ENCODE data around the gene ADCY9.

DNA sequence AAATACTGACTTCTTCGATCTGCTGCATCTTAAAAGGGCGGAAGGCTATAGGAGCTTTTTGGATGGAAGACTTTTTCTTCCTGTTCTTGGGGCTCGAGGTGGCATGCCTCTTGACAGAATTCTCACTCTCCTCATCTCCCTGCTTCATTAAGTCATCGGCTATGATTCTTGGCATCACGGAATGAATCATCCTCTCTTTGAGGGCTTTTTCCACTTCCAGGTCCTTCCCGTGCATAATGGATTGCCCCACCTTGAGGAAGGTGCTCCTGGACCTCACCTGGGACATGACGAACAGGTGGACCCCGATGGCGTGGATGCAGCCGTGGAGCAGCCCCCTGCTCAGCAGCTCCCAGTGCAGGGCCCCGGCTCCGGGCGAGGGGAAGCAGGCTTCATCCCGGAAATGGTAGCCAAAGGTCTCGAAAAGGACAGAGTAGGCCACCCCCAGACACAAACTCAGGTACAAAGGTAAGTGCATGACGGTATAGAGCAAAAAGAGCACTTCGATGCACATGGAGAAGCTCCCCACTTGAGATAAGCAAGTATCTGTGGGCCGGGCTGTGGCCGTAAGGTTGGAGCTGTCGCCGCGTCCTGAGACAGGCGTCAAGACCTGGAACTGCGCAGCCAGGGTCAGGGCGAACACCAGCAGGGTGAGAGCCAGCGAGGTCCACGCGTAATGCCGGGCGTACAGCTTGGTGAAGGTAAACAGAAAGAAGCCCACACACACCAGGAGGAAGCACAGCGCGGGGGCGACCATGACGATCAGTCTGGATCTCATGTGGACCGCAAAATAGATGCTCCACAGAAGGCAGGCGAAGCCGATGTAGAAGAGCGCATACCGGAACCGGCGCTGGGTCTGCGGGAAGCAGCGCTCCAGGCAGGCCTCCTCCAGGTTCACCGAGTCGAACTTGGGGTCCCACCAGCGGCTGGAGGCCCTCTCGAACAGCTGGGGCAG, 1.7 kb downstream of the ADCY9 start:
- TF ChIP-seq, protein P1, sequence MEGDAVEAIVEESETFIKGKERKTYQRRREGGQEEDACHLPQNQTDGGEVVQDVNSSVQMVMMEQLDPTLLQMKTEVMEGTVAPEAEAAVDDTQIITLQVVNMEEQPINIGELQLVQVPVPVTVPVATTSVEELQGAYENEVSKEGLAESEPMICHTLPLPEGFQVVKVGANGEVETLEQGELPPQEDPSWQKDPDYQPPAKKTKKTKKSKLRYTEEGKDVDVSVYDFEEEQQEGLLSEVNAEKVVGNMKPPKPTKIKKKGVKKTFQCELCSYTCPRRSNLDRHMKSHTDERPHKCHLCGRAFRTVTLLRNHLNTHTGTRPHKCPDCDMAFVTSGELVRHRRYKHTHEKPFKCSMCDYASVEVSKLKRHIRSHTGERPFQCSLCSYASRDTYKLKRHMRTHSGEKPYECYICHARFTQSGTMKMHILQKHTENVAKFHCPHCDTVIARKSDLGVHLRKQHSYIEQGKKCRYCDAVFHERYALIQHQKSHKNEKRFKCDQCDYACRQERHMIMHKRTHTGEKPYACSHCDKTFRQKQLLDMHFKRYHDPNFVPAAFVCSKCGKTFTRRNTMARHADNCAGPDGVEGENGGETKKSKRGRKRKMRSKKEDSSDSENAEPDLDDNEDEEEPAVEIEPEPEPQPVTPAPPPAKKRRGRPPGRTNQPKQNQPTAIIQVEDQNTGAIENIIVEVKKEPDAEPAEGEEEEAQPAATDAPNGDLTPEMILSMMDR (optimal IDR thresholded peaks at IDR 0.05 in 1 of 3, IDR thresholded peaks at IDR 0.05 in 1 of 3, conservative IDR thresholded peaks at IDR 0.05 in 1 of 3; ENCODE audit: extremely low read depth in 1 of 3, insufficient read depth in 2 of 3, low read length in 3 of 3) = no peak
- no peak for TF ChIP-seq EZH2 (IDR thresholded peaks at IDR 0.05; ENCODE audit: low read length)
